GM12892 (cell line): ENCODE results near the gene PNKD.

Source experiments
- POLR2A ChIP-seq: IDR thresholded peaks from 2 replicates; pipeline ENCODE4 v1.6.1; 2011; ENCODE audit warnings: low read depth, low read length, control low read depth
- POLR2AphosphoS5 ChIP-seq: IDR thresholded peaks from 2 replicates; pipeline ENCODE4 v1.6.1; 2011; ENCODE audit warnings: low read depth, low read length, control low read depth

GRCh38 chr2:218320704-218321336, 50.5 kb downstream of the PNKD start:
- no peak for TF ChIP-seq POLR2A
- no peak for TF ChIP-seq POLR2AphosphoS5
